Measurements from ENCODE around the gene SLC66A3.

The SLC66A3 gene

DNA sequence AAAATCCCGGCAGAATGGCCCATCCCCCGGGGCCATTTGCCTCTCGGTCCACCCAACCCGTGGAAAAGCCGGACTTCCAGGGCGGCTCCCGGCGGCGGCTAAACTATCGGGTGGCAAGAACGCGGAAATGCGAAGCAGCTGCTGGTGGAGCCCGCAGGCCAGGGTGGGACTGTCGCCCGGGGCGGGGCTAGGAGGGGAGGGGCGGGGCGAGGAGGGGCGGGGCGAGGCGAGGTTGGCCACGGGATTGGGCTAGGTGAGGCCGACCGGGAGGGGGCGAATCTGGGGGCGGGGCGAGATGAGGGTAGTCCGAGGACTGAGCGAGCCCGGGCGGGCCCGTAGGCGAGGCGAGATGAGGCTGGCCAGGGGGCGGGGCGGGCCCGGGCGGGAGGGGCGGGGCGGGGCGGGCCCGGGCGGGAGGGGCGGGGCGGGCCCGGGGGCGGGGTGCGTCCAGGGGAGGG, 315 bp upstream of the SLC66A3 start:
- DNase-seq, result peak; percentile 95
- Histone ChIP-seq H3K27me3 (replicated peaks) (no peaks in the 10 kb centered on the region), H3K27ac (peak overlapping the region; percentile 14), H3K4me3 (ENCODE audit: low read depth, low read length) (peak overlapping the region; percentile 55), H3K36me3 (replicated peaks) (no peaks in the 10 kb centered on the region)
- TF ChIP-seq, protein P1, sequence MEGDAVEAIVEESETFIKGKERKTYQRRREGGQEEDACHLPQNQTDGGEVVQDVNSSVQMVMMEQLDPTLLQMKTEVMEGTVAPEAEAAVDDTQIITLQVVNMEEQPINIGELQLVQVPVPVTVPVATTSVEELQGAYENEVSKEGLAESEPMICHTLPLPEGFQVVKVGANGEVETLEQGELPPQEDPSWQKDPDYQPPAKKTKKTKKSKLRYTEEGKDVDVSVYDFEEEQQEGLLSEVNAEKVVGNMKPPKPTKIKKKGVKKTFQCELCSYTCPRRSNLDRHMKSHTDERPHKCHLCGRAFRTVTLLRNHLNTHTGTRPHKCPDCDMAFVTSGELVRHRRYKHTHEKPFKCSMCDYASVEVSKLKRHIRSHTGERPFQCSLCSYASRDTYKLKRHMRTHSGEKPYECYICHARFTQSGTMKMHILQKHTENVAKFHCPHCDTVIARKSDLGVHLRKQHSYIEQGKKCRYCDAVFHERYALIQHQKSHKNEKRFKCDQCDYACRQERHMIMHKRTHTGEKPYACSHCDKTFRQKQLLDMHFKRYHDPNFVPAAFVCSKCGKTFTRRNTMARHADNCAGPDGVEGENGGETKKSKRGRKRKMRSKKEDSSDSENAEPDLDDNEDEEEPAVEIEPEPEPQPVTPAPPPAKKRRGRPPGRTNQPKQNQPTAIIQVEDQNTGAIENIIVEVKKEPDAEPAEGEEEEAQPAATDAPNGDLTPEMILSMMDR (IDR thresholded peaks at IDR 0.05; ENCODE audit: low read depth, low read length, missing control alignments), result no peak
- in situ Hi-C loops (cut with HindIII; ENCODE audit: low pct_ligation_motif_present, low sequenced_read_pairs), result no loop called here

GRCh38 chr2:11156396-11157075, 1.3 kb downstream of the SLC66A3 start:
- no peaks in the 10 kb centered on the region for H3K36me3 ChIP-seq (replicated peaks)
- H3K4me3 ChIP-seq (ENCODE audit: low read depth, low read length), result no peak overlapping the region
- TF ChIP-seq, protein P1 (IDR thresholded peaks at IDR 0.05; ENCODE audit: low read depth, low read length, missing control alignments), result no peak
- no peak overlapping the region for H3K27ac ChIP-seq
- no peaks in the 10 kb centered on the region for H3K27me3 ChIP-seq (replicated peaks)
- DNase-seq, result no peak
- in situ Hi-C loops (cut with HindIII; ENCODE audit: low pct_ligation_motif_present, low sequenced_read_pairs), result no loop called here

GRCh38 chr2:11157296-11157695, 2.0 kb downstream of the SLC66A3 start:
- no peak overlapping the region for H3K27ac ChIP-seq
- no peak for DNase-seq
- no peaks in the 10 kb centered on the region for H3K27me3 ChIP-seq (replicated peaks)
- H3K4me3 ChIP-seq (ENCODE audit: low read depth, low read length), result no peak overlapping the region
- TF ChIP-seq, protein P1 (IDR thresholded peaks at IDR 0.05; ENCODE audit: low read depth, low read length, missing control alignments), result no peak
- no peaks in the 10 kb centered on the region for H3K36me3 ChIP-seq (replicated peaks)
- in situ Hi-C loops (cut with HindIII; ENCODE audit: low pct_ligation_motif_present, low sequenced_read_pairs), result no loop called here

DNA sequence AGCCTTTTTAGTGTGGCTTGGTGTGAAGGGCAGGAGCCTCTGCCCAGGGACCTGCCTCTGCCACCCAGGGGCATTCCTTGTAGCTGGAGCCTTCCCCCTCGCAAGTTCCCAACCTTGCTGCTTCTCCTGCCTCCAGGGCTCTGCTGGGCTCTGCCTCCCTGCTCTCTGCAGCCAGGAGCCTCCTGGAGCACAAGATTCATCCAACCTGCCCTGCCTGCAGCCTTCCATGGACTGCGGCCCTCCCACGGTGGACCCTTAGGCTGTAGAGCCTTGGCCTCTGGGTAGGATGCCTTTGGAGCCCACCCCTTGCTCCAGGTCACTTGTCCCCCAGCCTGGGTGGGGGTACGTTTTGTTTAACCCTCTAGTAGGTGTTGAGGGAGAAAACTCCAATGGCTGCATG, 2.5 kb downstream of the SLC66A3 start:
- Histone ChIP-seq H3K27ac (no peak overlapping the region), H3K36me3 (replicated peaks) (no peaks in the 10 kb centered on the region), H3K4me3 (ENCODE audit: low read depth, low read length) (no peak overlapping the region), H3K27me3 (replicated peaks) (no peaks in the 10 kb centered on the region)
- DNase-seq, result no peak
- TF ChIP-seq, protein P1 (IDR thresholded peaks at IDR 0.05; ENCODE audit: low read depth, low read length, missing control alignments), result no peak
- in situ Hi-C loops (cut with HindIII; ENCODE audit: low pct_ligation_motif_present, low sequenced_read_pairs), result no loop called here

- H3K4me3 ChIP-seq (ENCODE audit: low read depth, low read length), result no peak overlapping the region
- in situ Hi-C loops (cut with HindIII; ENCODE audit: low pct_ligation_motif_present, low sequenced_read_pairs), result no loop called here
- no peaks in the 10 kb centered on the region for H3K27me3 ChIP-seq (replicated peaks)
- no peak for DNase-seq
- TF ChIP-seq, protein P1 (IDR thresholded peaks at IDR 0.05; ENCODE audit: low read depth, low read length, missing control alignments), result no peak
- H3K27ac ChIP-seq, result no peak overlapping the region
- no peaks in the 10 kb centered on the region for H3K36me3 ChIP-seq (replicated peaks)
Measured at GRCh38 chr2:11158916-11159573, 3.8 kb downstream of the SLC66A3 start.
